ENCODE results near the gene PRKAG2. TPM values are rescaled to one million over a fixed set of nuclear protein-coding genes. Genes with fewer than 3 reads are reported as not detected.

PRKAG2 gene
- total RNA-seq, 4 donors from 2014 or later: 38.8 to 94.4 (median 73.2) TPM

- Histone ChIP-seq H3K27ac (peak overlapping the region; percentile 99 to 100 (median 100)), H3K4me3 (peak overlapping the region; percentile 88 to 99 (median 94)), H3K27me3 (no peaks in the 10 kb centered on the region), H3K4me1 (peaks cover 0 to 38% (median 6%) of the 10 kb centered on the region in 4 donors), H3K9me3 (no peaks in the 10 kb centered on the region), H3K36me3 (no peaks in the 10 kb centered on the region)
- DNase-seq: no peak
- TF ChIP-seq CTCF (IDR thresholded peaks at IDR 0.05) (no peak), POLR2A (IDR thresholded peaks at IDR 0.05) (no peak)
Measured at GRCh38 chr7:151517601-151518104, 359.3 kb downstream of the PRKAG2 start.

GRCh38 chr7:151515276-151515565, 361.7 kb downstream of the PRKAG2 start:
- TF ChIP-seq POLR2A (IDR thresholded peaks at IDR 0.05) (no peak), CTCF (IDR thresholded peaks at IDR 0.05) (no peak)
- Histone ChIP-seq H3K36me3 (no peaks in the 10 kb centered on the region), H3K27me3 (no peaks in the 10 kb centered on the region), H3K4me3 (no peak overlapping the region), H3K4me1 (peaks cover 0 to 37% (median 4%) of the 10 kb centered on the region in 4 donors), H3K27ac (no peak overlapping the region), H3K9me3 (no peaks in the 10 kb centered on the region)
- DNase-seq: no peak

GRCh38 chr7:151514461-151515275, 362.2 kb downstream of the PRKAG2 start:
- H3K4me1 ChIP-seq: peaks cover 0 to 43% (median 2%) of the 10 kb centered on the region in 4 donors
- TF ChIP-seq CTCF (IDR thresholded peaks at IDR 0.05) (no peak), POLR2A (IDR thresholded peaks at IDR 0.05) (no peak)
- no peaks in the 10 kb centered on the region for H3K9me3 ChIP-seq
- H3K27me3 ChIP-seq: no peaks in the 10 kb centered on the region
- H3K4me3 ChIP-seq: no peak overlapping the region
- H3K36me3 ChIP-seq: no peaks in the 10 kb centered on the region
- DNase-seq: no peak
- no peak overlapping the region for H3K27ac ChIP-seq

DNA sequence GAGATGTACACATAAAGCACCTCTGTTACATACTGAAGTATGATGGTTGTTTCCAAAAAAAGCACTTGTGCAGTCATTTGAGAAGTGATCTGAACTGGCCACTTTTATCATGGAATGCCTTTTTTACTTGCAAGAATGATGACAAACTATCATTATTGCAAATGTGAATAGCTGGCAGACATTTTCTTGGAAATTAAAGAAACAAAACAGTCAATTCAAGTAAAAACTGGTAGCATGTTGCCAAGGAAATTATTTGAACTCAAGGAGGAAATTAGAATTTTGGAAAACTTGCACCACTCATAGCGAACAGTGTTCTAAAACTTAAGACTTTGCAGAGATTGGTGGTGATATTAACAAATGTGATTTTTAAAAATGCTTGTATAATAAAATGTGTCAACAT, 363.8 kb downstream of the PRKAG2 start:
- no peak for TF ChIP-seq CTCF (IDR thresholded peaks at IDR 0.05)
- no peak for TF ChIP-seq POLR2A (IDR thresholded peaks at IDR 0.05)
- H3K27me3 ChIP-seq: no peaks in the 10 kb centered on the region
- no peaks in the 10 kb centered on the region for H3K9me3 ChIP-seq
- H3K4me1 ChIP-seq: peaks cover 0 to 50% (median 2%) of the 10 kb centered on the region in 4 donors
- no peak for DNase-seq
- H3K4me3 ChIP-seq: no peak overlapping the region
- H3K27ac ChIP-seq: no peak overlapping the region
- no peaks in the 10 kb centered on the region for H3K36me3 ChIP-seq

- no peak for DNase-seq
- H3K27me3 ChIP-seq: no peaks in the 10 kb centered on the region
- H3K9me3 ChIP-seq: no peaks in the 10 kb centered on the region
- H3K36me3 ChIP-seq: no peaks in the 10 kb centered on the region
- H3K4me1 ChIP-seq: peaks cover 0 to 50% (median 0%) of the 10 kb centered on the region in 4 donors
- TF ChIP-seq CTCF (IDR thresholded peaks at IDR 0.05) (no peak), POLR2A (IDR thresholded peaks at IDR 0.05) (no peak)
- no peak overlapping the region for H3K27ac ChIP-seq
- no peak overlapping the region for H3K4me3 ChIP-seq
Measured at GRCh38 chr7:151512353-151512752, 364.6 kb downstream of the PRKAG2 start.

Data from Peyer's patch (tissue), 4 donors.